GM23338 (cell line): Measurements from ENCODE around the gene TMEM41B. TPM values are rescaled to one million over a fixed set of nuclear protein-coding genes. Genes with fewer than 3 reads are reported as not detected.

Experiments used
- ATAC-seq: fragments of 200-7000 bp; cut with Tn5 transposase; 3 replicates; pipeline ENCODE4 v1.9.1; 2020
- DNase-seq: peaks from one replicate; pipeline ENCODE4 v3.0.0-alpha.2; 2015; ENCODE audit warnings: low spot score
- H2AFZ ChIP-seq: fragments of 200-600 bp; sonication (generic); 2 replicates; pipeline ENCODE4 v1.8.0; 2016; ENCODE audit warnings: antibody characterized with exemption, mild to moderate bottlenecking, moderate library complexity
- H3F3A ChIP-seq: fragments of 200-600 bp; sonication (generic); replicated peaks from 2 replicates; pipeline ENCODE4 v1.8.0; 2017; ENCODE audit warnings: antibody characterized with exemption, mixed run types, low read depth
- H3K27ac ChIP-seq: fragments of 200-600 bp; sonication (generic); 2 replicates; pipeline ENCODE4 v1.6.1; 2016; ENCODE audit warnings: low read depth
- H3K27me3 ChIP-seq: fragments of 200-600 bp; sonication (generic); 2 replicates; pipeline ENCODE4 v1.8.0; 2016; ENCODE audit warnings: mild to moderate bottlenecking, mixed run types, moderate library complexity; ENCODE audit not compliant: insufficient read depth
- H3K36me3 ChIP-seq: fragments of 200-600 bp; sonication (generic); 2 replicates; pipeline ENCODE4 v1.8.0; 2016; ENCODE audit warnings: mild to moderate bottlenecking; ENCODE audit not compliant: insufficient read depth
- H3K4me1 ChIP-seq: fragments of 200-600 bp; sonication (generic); 2 replicates; pipeline ENCODE4 v1.8.0; 2016; ENCODE audit warnings: mild to moderate bottlenecking, moderate library complexity; ENCODE audit not compliant: insufficient read depth
- H3K4me2 ChIP-seq: fragments of 200-600 bp; sonication (generic); 2 replicates; pipeline ENCODE4 v1.7.1; 2017; ENCODE audit warnings: mixed run types
- H3K4me3 ChIP-seq: fragments of 200-600 bp; sonication (generic); 2 replicates; pipeline ENCODE4 v1.6.1; 2016; ENCODE audit warnings: mixed run types
- H3K79me2 ChIP-seq: fragments of 200-600 bp; sonication (generic); replicated peaks from 2 replicates; pipeline ENCODE4 v1.8.0; 2017; ENCODE audit warnings: mild to moderate bottlenecking; ENCODE audit not compliant: insufficient read depth
- H3K9me2 ChIP-seq: fragments of 200-600 bp; sonication (generic); 2 replicates; pipeline ENCODE4 v1.8.0; 2017; ENCODE audit not compliant: insufficient read depth
- H4K20me1 ChIP-seq: fragments of 200-600 bp; sonication (generic); replicated peaks from 2 replicates; pipeline ENCODE4 v1.8.0; 2017; ENCODE audit warnings: mild to moderate bottlenecking; ENCODE audit not compliant: insufficient read depth
- H3K27ac Mint-ChIP-seq: 2 replicates; pipeline ENCODE4 v1.8.0; 2020; ENCODE audit warnings: inconsistent platforms, mild to moderate bottlenecking, moderate library complexity, mixed read lengths
- H3K27me3 Mint-ChIP-seq: 3 replicates; pipeline ENCODE4 v1.8.0; 2022; ENCODE audit warnings: low read depth, mild to moderate bottlenecking, moderate library complexity, mixed read lengths, inconsistent platforms; ENCODE audit not compliant: insufficient read depth, poor library complexity
- H3K36me3 Mint-ChIP-seq: 3 replicates; pipeline ENCODE4 v1.8.0; 2021; ENCODE audit warnings: low read depth, mild to moderate bottlenecking, inconsistent platforms, moderate library complexity, mixed read lengths
- H3K4me1 Mint-ChIP-seq: 3 replicates; pipeline ENCODE4 v1.8.0; 2020; ENCODE audit warnings: mild to moderate bottlenecking, inconsistent platforms, mixed read lengths
- H3K4me3 Mint-ChIP-seq: 3 replicates; pipeline ENCODE4 v1.8.0; 2021; ENCODE audit warnings: moderate library complexity, mild to moderate bottlenecking, inconsistent platforms, mixed read lengths
- H3K9me3 Mint-ChIP-seq: 3 replicates; pipeline ENCODE4 v1.8.0; 2020; ENCODE audit warnings: moderate library complexity, mild to moderate bottlenecking, inconsistent platforms, mixed read lengths
- EZH2 ChIP-seq: fragments of 200-600 bp; sonication (generic); IDR thresholded peaks from one replicate; pipeline ENCODE4 v1.8.0; 2017; ENCODE audit warnings: antibody characterized with exemption, mild to moderate bottlenecking, low read depth; ENCODE audit not compliant: unreplicated experiment
- EZH2phosphoT487 ChIP-seq: fragments of 200-600 bp; sonication (generic); IDR thresholded peaks from one replicate; pipeline ENCODE4 v1.8.1; 2018; ENCODE audit warnings: antibody characterized with exemption; ENCODE audit not compliant: unreplicated experiment
- STAT1 ChIP-seq: IDR thresholded peaks from one replicate; pipeline ENCODE4 v1.6.1; 2016; ENCODE audit warnings: antibody characterized with exemption; ENCODE audit not compliant: unreplicated experiment
- ZNF114 ChIP-seq: fragments of 250-450 bp; sonication (Bioruptor Pico); IDR thresholded peaks from 2 replicates; pipeline ENCODE4 v1.5.0; 2020; ENCODE audit warnings: mild to moderate bottlenecking, moderate library complexity
- ZNF331 ChIP-seq: fragments of 250-450 bp; sonication (Bioruptor Pico); IDR thresholded peaks from 2 replicates; pipeline ENCODE4 v1.5.0; 2020; ENCODE audit warnings: low read depth, mild to moderate bottlenecking, moderate library complexity
- polyA plus RNA-seq: library from polyadenylated mRNA; unstranded; fragments of >200 nt; fragmentation: Nextera tagmentation; extraction: Ambion mirVana; gene quantifications from 2 replicates; pipeline ENCODE4 v1.2.1, GENCODE V29; 2016
- total RNA-seq: library from RNA; depleted of rRNA; stranded (reverse); fragments of >200 nt; shearing (Covaris generic); gene quantifications from 2 replicates; pipeline ENCODE4 v1.2.3, GENCODE V29; 2014
- TF ChIP-seq, protein P1 (sequence below): IDR thresholded peaks from one replicate; pipeline ENCODE4 v1.6.1; 2018; ENCODE audit warnings: antibody characterized with exemption; ENCODE audit not compliant: unreplicated experiment
- TF ChIP-seq, protein P2 (sequence below), 2 experiments: fragments of 200-600 bp in 1 of 2; sonication (generic) in 1 of 2; conservative IDR thresholded peaks; 2 replicates each; pipeline versions ENCODE4 v1.5.1 to v1.6.1; 2016 to 2017; ENCODE audit warnings: antibody characterized with exemption in 2 of 2, low read depth in 2 of 2, mild to moderate bottlenecking in 2 of 2, moderate library complexity in 1 of 2
- TF ChIP-seq, protein P3 (sequence below): IDR thresholded peaks from 2 replicates; pipeline ENCODE4 v1.6.1; 2016; ENCODE audit warnings: antibody characterized with exemption

Gene TMEM41B
- total and polyA plus RNA-seq, 2 experiments from 2014 or later, result 34.4 to 53.8 TPM

DNA sequence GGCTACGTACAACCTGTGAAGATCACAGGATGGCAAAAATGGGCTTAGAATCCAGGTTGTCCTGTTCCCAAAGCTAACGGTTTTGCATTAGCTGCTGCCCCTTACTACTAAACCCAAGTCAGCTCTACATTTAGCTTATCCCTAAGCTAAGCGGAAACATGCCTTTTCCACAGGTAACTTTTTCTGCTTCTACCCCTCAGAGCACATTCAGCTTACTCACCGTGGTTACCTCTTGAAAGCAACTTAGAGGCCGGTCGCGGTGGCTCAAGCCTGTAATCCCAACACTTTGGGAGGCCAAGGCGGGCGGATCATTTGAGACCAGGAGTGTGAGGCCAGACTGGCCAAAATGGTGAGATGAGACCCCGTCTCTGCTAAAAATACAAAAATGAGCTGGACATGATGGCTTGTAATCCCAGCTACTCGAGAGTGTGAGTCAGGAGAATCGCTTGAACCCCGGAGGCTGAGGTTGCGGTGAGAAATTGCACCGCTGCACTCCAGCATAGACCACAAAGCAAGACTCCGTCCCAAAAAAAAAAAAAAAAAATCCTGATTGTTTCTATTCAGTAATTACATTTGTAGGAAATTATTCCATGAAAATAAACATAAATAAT lies 790 bp upstream of the TMEM41B start:
- H3K4me3 ChIP-seq, result peak overlapping the region; percentile 52
- ATAC-seq, result no peak
- H3K36me3 ChIP-seq, result no peaks in the 10 kb centered on the region
- H2AFZ ChIP-seq, result peak overlapping the region; percentile 4; the same call in 1 of the 2 replicates
- H3K4me1 ChIP-seq, result peaks cover 37% of the 10 kb centered on the region
- H3K9me3 Mint-ChIP-seq, result no peaks in the 10 kb centered on the region; the same call in 2 of the 3 replicates
- DNase-seq, result no peak
- H3K4me1 Mint-ChIP-seq, result peaks cover 41% of the 10 kb centered on the region
- H3K4me3 Mint-ChIP-seq, result peak overlapping the region; percentile 98
- peaks cover 40% of the 10 kb centered on the region for H3K79me2 ChIP-seq
- peaks cover 20% of the 10 kb centered on the region; the same call in 1 of the 2 replicates for H3F3A ChIP-seq
- peak overlapping the region; percentile 99 for H3K27ac Mint-ChIP-seq
- peak overlapping the region; percentile 72 for H3K4me2 ChIP-seq
- peaks cover 15% of the 10 kb centered on the region for H4K20me1 ChIP-seq
- H3K27ac ChIP-seq, result peak overlapping the region; percentile 97
- H3K36me3 Mint-ChIP-seq, result peaks cover 6% of the 10 kb centered on the region; the same call in 2 of the 3 replicates
- no peaks in the 10 kb centered on the region for H3K27me3 ChIP-seq
- peaks cover 2% of the 10 kb centered on the region for H3K27me3 Mint-ChIP-seq
- H3K9me2 ChIP-seq, result 0 out of 2 replicates have a peak, but pooled peaks cover 2% of the 10 kb centered on the region
- TF ChIP-seq EZH2 (no peak), EZH2phosphoT487 (no peak), STAT1 (no peak), ZNF114 (CRISPR knock-in tag) (no peak), ZNF331 (CRISPR knock-in tag) (no peak)
- TF ChIP-seq, protein P1, sequence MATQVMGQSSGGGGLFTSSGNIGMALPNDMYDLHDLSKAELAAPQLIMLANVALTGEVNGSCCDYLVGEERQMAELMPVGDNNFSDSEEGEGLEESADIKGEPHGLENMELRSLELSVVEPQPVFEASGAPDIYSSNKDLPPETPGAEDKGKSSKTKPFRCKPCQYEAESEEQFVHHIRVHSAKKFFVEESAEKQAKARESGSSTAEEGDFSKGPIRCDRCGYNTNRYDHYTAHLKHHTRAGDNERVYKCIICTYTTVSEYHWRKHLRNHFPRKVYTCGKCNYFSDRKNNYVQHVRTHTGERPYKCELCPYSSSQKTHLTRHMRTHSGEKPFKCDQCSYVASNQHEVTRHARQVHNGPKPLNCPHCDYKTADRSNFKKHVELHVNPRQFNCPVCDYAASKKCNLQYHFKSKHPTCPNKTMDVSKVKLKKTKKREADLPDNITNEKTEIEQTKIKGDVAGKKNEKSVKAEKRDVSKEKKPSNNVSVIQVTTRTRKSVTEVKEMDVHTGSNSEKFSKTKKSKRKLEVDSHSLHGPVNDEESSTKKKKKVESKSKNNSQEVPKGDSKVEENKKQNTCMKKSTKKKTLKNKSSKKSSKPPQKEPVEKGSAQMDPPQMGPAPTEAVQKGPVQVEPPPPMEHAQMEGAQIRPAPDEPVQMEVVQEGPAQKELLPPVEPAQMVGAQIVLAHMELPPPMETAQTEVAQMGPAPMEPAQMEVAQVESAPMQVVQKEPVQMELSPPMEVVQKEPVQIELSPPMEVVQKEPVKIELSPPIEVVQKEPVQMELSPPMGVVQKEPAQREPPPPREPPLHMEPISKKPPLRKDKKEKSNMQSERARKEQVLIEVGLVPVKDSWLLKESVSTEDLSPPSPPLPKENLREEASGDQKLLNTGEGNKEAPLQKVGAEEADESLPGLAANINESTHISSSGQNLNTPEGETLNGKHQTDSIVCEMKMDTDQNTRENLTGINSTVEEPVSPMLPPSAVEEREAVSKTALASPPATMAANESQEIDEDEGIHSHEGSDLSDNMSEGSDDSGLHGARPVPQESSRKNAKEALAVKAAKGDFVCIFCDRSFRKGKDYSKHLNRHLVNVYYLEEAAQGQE, result no peak
- TF ChIP-seq, protein P2, sequence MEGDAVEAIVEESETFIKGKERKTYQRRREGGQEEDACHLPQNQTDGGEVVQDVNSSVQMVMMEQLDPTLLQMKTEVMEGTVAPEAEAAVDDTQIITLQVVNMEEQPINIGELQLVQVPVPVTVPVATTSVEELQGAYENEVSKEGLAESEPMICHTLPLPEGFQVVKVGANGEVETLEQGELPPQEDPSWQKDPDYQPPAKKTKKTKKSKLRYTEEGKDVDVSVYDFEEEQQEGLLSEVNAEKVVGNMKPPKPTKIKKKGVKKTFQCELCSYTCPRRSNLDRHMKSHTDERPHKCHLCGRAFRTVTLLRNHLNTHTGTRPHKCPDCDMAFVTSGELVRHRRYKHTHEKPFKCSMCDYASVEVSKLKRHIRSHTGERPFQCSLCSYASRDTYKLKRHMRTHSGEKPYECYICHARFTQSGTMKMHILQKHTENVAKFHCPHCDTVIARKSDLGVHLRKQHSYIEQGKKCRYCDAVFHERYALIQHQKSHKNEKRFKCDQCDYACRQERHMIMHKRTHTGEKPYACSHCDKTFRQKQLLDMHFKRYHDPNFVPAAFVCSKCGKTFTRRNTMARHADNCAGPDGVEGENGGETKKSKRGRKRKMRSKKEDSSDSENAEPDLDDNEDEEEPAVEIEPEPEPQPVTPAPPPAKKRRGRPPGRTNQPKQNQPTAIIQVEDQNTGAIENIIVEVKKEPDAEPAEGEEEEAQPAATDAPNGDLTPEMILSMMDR (conservative IDR thresholded peaks at IDR 0.05; ENCODE audit: low read depth in 2 of 2), result no peak
- TF ChIP-seq, protein P3, sequence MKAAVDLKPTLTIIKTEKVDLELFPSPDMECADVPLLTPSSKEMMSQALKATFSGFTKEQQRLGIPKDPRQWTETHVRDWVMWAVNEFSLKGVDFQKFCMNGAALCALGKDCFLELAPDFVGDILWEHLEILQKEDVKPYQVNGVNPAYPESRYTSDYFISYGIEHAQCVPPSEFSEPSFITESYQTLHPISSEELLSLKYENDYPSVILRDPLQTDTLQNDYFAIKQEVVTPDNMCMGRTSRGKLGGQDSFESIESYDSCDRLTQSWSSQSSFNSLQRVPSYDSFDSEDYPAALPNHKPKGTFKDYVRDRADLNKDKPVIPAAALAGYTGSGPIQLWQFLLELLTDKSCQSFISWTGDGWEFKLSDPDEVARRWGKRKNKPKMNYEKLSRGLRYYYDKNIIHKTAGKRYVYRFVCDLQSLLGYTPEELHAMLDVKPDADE, result 0 out of 2 replicates have a peak, but pooled peaks have one; percentile 6
